GM18499 (cell line): ENCODE measurements around the gene KANK2.

Source experiments
- ATAC-seq: cut with Tn5 transposase; IDR thresholded peaks from one replicate; pipeline ENCODE4 v1.9.1; 2021; ENCODE audit warnings: moderate number of reproducible peaks; ENCODE audit not compliant: insufficient read depth, unreplicated experiment

KANK2 gene

DNA sequence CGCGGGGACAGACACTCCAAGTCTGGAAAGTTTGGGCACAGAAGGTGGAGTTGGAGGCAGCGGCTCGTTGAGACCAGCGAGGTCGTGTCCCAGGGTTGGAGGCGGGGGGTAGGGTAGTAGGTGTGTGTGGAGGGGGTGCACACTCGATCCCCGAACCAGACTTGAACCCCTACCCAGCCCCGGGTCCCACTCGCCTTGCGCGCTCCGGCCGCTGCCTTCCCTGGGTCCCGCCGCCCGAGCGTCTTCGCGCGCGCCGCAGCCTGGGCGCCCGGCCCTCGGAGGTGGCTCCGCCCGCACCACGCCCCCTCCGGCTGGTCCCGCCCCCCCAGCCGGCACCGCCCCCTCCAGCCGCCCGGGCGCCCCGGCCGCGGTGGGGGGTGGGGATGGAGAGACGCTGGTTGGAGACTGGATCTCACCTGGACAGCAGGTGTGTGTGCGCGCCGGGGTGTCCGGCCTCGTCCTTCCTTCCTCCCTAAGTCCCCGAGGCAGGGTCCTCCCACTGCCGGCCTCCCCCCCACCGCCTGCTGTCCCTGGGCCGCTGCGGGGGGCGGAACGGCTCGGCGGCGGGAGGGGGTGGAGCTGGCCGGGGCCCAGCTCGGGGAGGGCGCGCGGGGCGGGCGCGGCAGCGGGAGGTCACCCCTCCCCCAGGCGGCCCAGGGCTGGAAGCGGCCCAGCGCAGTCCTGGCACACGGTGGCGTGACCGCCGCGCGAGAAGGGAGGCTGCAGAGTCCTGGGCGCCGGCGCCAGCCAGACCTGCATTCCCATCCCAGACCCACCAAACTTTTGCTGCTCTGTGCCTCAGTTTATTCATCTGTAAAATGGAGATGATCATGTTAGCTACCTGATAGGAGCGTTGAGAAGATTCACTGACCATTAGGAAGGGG lies at the start of gene KANK2:
Gene KANK2, minus strand, starts transcription at position 255 of the 884 bp plus-strand sequence. CDS start 3,034 bp downstream, outside the sequence.
- peak; percentile 34 for ATAC-seq

GRCh38 chr19:11246941-11247340 lies 49.6 kb upstream of the KANK2 start:
- ATAC-seq = no peak

DNA sequence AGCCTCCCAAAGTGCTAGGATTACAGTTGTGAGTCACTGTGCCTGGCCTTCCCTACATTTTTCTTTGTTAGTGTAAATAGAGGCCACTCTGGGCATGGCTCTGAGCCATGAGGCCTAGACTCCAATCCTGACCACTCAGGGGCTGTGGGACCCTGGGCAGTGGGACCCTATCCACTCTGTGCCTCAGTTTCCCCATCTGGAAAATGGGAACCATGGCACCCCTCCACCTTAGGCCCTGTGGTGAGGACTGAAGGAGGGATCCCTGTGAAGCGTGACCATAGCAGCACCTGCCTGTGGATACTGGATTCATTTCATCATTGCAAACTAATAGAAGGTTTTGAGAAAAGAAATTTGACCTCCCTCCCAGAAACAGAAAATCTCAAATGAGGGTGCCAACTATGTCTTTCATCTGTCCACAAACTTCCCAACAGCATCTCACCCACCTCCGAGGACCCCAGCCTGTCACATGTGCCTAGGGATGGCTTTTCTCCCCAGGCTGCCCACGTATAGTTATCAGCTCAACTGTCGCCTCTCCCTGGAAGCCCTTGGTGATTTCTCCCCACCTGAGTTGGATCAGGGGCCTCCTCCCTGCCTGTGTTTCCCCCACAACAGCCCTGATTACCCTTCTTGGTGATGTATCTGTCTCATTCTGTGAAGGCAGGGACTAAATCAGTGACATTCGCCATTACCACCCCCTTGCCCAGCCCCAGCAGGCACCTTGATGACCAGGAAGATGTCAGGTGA lies 47.7 kb upstream of the KANK2 start:
- no peak for ATAC-seq

GRCh38 chr19:11243798-11244169 lies 46.4 kb upstream of the KANK2 start:
- no peak for ATAC-seq

DNA sequence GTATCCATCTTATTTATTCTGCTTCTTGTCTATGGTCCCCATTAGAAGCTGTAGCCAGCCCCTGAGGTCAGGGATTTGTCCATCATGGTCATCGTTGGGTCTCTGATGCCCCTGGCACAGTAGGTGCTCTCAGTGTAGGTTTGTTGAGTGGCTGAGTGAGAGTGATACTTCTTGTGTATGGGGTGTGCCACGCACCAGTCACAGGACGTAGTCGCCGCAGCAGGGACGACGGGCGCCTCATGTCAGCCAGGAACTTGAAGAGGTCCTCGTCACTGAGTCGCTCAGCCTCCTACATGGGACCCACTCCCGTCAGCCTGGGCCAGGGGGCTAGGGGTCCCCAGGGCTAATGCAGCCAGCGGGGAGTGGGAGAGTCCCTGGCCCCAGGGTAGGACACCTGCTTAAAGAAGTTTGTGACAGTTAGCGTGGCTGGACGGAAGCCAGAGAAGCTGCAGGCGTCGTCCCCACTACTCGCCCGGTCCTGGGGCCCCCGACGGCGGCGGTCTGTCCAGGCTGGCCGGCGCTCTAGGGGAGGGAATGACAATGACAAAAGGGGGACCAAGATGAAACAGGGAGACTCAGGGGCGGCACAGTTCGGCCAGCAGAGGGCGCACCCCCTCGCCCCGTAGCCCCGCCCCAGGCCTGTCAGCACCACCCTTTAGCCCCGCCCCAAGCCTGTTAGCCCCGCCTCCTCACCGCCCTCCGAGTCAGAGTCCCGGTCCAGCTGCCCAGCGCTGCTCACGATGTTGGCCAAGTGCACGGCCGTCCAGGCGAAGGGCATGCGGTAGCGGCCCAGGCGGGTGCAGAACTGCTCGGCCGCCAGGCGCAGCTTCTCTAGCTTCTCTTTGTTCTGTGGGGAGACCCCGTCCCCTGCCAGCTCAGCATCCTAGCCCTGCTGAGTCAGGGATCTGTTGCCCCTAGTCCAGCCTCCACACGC lies 45.8 kb upstream of the KANK2 start:
- no peak for ATAC-seq

DNA sequence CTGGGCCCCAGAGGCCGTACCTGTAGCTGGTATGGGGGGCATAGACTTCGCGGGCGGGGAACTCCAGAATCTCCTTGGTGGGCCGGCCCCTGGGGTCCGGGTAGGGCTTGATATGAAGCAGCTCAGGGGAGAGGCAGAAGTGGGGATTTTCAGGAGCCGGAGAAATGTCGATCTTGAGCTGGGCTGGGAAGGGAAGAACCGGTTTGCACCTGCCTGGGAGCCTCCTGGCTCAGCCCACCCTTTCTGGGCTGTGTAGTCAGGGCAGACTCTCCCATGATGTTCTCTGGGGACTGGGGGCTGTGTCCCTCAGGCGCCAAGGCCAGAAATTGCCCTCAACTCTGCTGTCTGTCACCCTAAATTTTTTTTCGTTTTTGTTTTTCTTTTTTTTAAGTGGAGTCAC lies 44.7 kb upstream of the KANK2 start:
- no peak for ATAC-seq

DNA sequence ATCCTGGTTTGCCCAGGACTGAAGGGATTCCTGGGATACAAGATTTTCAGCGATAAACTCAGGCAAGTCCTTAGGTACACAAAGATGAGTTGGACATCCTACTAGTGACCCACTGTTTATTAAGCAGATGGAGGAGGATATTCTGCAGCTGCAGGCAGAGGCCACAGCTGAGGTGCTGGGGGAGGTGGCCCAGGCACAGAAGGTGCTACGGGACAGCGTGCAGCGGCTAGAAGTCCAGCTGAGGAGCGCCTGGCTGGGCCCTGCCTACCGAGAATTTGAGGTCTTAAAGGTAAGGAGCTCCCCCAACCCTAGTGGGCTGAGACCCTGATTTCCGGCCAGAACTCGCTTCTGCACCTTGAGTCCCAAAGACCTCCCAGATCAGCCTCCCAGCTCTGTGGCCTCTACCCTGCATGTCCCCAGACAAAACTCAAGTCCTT lies 42.7 kb upstream of the KANK2 start:
- ATAC-seq = no peak

- ATAC-seq = no peak
Observed at GRCh38 chr19:11239377-11240000, 42.1 kb upstream of the KANK2 start, which contains the start of gene ANGPTL8. TSS of gene ANGPTL8 (plus strand) at chr19:11239619. CDS start at chr19:11239638, 19 bp downstream.

GRCh38 chr19:11238781-11239376 lies 41.5 kb upstream of the KANK2 start:
- no peak for ATAC-seq

DNA sequence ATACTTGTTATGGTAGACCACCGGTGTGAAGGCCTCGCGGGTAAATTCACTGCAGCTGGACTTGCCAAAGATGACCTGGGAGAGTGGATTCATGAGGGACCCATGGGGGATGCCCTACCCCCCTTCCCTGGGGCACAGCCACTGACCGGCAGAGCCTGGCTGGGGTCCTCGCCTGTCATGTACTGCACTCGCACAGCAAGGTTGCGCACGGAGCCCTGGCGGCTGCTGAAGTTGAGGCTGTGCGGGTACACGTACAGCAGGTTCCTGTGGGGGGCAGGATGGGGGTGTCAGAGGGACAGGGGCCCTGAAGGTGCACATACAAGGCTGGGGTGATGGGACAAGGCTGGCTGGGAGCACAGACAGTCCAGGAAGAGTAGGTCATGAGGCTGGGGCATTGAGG lies 40.7 kb upstream of the KANK2 start:
- no peak for ATAC-seq

DNA sequence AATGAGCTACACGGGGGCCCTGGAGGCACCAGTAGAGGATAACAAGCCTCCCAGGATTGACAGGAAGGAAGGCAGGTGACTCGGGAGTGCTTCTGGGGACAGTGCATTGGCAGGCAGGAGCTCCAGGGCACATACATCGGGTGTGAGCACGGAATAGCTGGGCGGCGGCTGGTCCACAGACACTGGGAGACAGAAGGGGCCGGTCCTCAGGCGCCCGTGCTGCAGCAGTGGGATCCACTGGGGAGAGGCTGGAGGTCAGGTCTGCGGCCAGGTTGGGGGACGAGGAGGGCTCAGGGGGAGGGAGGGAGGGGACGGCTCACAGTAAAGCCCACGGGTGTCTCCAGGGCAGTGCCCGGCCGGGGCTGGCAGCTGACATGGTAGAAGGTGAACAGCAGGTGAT lies 40.0 kb upstream of the KANK2 start:
- no peak for ATAC-seq

- no peak for ATAC-seq
Observed at GRCh38 chr19:11236324-11237301, 39.3 kb upstream of the KANK2 start.

DNA sequence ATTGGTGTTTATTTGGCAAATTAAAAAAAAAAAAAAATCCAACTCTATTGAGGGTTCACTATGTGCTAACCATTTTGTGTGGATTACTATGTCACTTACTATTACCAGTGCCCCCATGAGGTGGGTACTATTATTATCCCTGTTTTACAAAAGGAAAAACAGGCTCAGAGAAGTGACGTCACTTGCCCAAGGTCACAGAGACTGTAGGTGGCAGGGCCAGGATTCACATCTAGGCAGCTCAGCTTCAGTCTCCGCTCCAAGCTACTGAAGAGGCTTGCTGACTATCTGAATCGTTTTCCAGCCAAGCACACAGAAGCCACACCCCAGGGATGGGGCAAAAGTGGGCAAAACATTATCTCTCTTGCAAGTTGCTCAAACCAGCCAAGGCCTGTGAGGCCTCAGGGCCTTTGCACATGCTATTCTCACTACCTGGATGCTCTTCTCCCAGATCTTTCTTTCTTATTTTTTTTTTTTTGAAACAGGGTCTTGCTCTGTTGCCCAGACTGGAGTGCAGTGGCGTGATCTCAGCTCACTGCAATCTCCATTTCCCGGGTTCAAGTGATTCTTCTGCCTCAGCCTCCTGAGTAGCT lies 37.2 kb upstream of the KANK2 start:
- no peak for ATAC-seq

- ATAC-seq = no peak
Observed at GRCh38 chr19:11233073-11233472, 35.7 kb upstream of the KANK2 start.

GRCh38 chr19:11232555-11232954 lies 35.2 kb upstream of the KANK2 start:
- no peak for ATAC-seq

DNA sequence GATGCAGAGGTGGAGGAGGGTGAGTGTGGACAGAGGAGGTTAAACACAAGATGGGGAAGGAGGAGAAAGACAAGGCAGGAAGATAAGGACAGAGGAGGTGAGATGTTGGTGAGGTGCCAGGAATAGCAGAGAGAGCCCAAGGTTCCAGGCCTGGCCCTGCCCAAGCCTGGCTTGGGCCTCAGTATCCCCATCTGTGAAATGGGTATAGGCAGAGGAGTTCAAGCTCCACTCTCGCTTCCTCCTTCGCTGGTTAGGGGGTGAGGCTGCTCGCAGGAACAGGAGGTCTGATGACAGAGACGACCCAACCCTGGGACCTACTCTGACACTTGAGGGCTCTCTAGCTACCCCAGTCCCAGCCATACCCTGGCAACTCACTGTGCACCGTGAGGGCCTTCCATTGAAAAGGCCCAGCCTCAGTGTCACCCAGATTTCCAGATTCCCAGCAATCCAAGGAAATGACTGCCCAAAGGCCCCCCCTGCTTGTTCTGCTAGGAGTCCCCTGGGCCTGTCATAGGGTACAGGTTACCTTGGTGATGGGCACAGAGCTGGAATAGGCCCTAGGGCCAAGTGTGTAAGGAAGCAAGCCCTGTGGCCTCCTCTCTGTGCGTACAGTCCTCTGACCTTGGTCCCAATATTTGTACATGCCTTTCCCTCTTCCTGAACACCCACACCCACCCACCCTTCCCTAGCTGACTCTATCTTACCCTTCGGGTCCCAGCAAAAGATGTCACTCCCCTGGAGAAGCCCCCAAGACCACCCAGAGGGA lies 33.5 kb upstream of the KANK2 start:
- ATAC-seq = no peak

DNA sequence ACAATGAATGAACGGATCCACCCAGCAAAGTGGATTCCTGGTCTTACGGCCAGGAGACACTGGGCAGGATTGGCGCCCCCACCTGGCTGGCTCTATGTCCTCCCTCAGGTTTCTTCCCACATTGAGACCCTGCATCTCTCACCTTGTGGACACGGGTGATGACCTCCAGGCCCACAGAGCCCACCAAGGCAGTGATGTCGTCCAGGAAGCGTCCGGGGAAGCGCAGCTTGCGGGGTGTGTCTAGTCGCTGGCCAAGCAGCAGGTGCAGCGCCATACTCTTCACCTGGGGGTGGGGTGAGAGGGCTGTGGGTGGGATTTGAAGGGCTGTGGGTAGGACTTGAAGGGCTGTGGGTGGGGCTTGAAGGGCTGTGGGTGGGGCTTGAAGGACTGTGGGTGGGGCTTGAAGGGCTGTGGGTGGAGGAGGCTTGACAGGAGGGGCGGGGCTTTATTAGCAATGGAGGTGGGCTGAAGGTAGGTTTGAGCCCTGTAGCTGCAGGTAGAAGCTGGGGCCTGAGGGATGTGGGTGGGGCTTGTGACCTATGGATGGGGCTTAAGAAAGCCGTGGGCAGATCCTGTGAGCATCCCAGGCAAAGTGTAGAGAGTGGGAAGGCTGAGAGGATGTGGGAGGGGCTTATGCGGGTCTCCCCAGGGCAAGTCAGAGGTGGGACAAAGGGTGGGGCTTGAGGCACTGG lies 30.0 kb upstream of the KANK2 start:
- no peak for ATAC-seq
